ENCODE data around the gene CADM1.

Gene CADM1

DNA sequence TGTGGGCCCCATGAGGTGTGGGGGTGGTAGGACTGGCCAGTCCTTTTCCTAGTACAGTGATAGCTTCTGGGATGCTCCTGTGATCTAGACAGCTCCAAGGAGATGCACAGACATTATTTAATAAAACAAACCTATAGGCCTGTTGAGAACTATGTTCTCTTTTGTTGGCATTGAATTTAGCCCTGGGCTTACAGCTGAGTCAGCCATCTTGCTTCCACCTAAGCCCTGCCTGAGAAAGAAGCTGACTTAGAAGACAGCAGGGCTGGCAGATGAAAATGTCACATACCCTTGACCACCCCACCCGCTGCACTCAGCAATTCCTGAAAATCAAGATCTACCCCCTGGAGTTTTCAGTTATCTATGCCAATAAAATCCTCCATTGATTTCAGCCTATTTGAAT, 353.2 kb downstream of the CADM1 start:
- no peak for DNase-seq (ENCODE audit: low read depth in 2 of 2)

DNA sequence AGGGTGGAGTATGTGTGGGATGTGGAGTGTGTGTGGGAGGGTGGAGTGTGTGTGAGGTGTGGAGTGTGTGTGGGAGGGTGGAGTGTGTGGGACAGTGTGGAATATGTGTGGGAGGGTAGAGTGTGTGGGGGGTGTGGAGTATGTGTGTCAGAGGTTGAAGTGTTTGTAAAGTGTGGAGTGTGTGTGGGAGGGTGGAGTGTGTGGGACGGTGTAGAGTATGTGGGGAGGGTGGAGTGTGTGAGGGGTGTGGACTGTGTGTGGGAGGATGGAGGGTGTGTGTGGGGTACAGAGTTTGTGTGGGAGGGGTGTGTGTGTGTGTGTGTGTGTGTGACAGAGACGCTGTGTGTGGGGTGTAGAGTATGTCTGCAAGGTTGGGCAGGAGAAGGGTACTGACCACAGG, 355.5 kb downstream of the CADM1 start:
- no peak for DNase-seq (ENCODE audit: low read depth in 2 of 2)

DNA sequence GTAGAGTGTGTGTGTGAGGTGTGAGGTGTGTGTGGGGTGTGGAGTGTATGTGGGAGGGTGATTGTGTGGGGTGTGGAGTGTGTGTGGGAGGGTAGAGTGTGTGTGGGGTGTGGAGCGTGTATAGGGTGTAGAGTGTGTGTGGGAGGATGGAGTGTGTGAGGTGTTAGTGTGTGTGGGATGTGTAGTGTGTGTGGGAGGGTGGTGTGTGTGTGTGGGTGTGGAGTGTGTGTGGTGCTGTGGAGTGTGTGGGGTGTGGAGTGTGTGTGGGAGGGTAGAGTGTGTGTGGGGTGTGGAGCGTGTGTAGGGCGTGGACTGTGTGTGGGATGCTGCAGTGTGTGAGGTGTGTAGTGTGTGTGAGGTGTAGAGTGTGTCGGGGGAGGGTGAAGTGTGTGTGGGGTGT, 356.1 kb downstream of the CADM1 start:
- DNase-seq (ENCODE audit: low read depth in 2 of 2): no peak

DNA sequence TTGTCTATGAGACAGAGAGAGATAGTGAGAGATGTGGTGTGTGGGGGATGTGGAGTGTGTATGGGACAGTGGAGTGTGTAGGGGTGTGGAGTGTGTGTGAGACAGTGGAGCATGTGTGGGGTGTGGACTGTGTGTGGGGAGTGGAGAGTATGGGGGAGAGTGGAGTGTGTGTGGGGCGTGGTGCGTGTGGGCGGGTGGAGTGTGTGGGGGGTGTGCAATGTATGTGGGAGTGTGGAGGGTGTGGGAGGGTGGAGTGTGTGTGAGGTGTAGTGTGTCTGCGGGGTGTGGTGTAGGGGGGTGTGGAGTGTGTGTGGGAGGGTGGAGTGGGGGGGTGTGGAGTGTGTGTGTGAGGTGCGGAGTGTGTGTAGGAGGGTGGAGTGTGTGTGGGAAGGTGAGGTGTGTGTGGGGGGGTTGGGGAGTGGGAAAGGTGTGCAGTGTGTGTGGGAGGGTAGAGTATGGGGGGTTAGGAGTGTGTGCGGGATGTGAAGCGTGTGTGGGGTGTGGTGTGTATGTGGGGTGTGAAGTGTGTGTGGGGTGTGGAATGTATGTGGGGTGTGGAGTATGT, 356.9 kb downstream of the CADM1 start:
- DNase-seq (ENCODE audit: low read depth in 2 of 2): no peak

DNA sequence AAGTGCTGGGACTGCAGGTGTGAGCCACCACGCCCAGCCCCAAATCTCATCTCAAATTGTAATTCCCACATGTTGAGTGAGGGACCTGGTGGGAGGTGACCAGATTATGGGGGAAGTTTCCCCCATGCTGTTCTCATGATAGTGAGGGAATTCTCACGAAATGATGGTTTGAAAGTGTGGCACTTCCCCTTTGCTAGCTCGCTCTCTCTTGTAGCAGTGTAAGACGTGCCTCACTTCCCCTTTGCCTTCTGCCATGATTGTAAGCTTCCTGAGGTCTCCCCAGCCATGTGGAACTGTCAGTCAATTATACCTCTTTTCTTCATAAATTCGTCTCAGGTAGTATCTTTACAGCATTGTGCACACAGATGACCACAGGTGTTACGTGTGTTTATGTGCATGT, 357.8 kb downstream of the CADM1 start:
- DNase-seq (ENCODE audit: low read depth in 2 of 2): no peak

DNA sequence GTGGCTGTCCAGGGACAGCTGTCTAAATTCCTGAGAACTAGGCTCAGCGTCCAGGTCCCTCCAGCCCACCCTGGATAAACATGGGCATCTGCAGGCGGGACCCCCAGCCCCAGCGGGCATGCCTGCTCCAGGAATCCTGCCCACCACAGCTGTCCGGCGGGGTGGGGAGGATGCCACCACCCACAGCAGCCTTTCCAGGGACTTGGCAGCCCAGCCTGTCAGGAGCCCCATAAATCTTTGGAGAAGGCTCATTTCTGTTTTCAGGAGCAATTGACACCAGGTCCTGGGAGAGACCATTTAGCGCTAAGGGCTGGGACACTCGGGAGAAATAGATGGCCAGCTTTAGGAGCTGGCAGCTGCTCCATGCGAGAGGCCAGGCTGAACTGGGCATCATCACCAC, 358.9 kb downstream of the CADM1 start:
- DNase-seq (ENCODE audit: low read depth in 2 of 2): no peak

DNA sequence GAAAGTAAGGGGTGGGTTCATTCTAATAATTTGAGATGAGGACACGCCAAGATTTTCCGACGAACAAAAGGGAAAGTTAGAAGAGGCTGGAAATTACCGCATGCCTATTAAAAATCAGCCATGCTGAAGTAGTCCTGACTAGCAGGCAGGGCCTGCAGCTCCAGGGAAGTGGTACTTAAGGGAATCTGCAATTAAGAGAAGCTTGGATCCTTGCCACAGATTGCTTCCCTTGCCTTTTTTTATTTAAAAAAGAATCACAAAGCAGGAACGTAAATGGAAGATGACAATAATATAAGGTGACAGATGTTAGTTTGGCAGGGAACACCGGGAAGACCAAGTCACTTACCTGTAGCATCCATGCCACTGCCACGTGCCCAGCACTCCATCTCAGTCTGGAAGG, 359.3 kb downstream of the CADM1 start:
- no peak for DNase-seq (ENCODE audit: low read depth in 2 of 2)

DNA sequence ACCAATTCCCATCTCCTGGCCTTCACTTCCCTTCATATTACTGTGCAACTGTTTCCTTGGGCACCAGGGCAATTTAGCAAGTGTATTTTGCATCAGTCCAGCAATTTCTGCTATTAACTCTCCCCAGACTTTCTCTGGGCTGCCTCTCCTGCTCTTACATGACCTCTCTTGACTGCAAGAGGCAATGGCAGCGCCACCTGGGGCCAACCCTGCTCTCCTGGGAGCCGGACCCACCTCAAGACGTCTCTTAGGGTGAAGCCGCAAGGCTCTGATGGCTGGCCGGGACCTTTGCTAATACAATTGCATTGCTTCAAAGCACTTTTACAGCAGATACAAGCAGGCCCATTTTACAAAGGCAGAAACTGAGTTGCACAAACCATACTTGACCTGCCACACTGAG, 360.2 kb downstream of the CADM1 start:
- no peak for DNase-seq (ENCODE audit: low read depth in 2 of 2)

DNA sequence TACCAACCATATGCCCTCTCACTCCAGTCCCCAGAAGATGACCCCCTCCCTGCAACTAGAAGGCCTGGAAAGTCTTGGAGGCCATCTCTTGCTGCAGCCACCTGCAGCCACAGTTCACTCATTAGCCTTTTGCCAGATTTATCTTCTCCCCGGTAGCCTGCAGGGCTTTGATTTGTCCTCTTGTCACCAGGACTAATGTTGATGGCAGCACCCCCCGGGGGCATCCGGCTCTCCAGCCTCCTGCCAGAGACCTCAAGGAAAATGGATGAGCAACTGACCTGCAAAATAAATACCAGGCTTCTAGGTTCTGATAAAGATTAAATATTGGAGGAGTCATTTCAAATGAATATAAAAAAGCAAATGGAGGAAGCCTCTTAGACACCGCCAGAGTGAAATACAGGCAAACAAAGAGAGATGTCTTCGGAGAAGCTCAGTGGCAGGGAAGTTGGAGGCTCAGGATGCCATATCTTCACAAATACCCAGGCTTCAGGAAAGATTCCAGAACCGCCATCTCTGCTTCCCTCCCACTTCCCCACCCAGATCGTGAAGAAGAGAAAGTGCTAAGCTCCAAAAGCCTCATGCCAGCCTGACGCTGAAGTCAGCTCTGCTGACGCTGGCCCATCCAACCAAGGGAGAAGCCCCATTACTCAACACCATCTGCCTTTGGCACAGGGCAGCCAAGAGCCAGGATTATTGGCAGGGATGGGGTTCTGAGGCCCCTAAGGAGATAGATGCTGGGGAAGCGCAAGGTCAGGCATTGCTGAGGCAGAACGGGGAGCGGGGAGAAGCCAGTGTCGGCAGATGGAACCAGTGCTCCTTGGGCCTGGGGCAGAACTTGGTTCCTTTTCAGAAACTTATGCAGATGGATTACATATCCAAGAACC, 362.7 kb downstream of the CADM1 start:
- DNase-seq (ENCODE audit: low read depth in 2 of 2): no peak

DNA sequence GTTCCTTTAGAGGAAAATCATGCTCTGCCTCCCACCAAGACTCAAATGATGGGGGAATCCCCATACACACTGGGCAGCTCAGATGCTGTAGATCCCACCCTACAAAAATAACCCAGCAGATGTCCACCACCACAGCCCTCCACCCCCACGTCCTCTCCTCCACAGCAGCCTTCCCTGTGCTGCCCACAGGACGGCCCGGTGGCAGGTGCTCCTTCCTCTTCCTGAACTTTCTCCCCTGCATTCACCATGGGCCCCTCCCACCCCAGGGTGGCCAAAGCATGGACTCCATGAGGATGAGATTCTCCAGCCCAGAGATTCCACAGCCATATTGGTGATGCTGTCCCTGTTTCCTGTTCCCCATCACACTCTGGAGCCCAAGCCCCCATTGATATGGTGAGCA, 368.3 kb downstream of the CADM1 start:
- no peak for DNase-seq (ENCODE audit: low read depth in 2 of 2)

DNA sequence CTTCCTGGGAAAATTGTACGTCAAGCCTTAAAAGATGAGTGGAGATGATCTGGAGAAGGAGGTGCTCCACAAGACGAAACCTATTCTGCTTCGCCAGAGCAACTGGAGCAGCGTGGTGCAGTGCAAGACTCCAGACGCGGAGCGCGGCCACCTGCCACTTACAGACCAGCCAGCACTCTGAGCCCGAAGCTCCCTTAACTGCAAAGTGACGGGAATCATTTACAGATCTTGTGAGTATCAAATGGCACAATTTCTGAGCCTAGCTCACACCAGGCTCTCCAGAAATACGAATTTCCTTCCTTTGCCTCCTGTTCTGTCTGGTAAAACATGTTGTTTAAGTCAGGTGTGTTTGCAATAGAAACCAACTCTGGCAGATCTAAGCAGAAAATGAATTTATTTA, 369.3 kb downstream of the CADM1 start:
- DNase-seq (ENCODE audit: low read depth in 2 of 2): no peak

DNA sequence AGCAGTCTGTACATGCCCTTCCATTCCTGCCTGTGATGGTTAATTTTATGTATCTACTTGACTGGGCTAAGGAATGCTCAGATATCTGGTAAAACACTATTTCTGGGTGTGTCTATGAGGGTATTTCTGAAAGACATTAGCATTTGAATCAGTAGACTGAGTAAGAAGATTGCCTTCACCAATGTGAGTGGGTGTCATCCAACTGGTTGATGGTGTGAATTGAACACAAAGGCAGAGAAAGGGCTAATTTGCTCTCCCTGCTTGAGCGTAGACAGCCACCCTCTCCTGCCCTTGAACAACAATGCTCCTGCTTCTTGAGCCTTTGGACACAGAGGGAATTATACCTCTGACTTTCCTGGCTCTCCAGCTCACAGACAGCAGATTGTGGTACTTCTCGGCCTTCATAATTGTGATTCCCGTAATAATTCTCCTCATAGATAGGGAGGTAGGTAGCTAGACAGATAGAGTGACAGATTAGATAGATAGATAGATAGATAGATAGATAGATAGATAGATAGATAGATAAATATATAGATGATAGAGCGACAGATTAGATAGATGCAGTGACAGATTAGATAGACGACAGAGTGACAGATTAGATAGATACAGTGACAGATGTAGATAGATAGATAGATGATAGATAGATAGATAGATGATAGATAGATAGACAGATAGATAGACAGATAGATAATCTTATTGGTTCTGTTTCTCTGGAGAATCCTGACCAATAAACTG, 370.6 kb downstream of the CADM1 start:
- no peak for DNase-seq (ENCODE audit: low read depth in 2 of 2)

DNA sequence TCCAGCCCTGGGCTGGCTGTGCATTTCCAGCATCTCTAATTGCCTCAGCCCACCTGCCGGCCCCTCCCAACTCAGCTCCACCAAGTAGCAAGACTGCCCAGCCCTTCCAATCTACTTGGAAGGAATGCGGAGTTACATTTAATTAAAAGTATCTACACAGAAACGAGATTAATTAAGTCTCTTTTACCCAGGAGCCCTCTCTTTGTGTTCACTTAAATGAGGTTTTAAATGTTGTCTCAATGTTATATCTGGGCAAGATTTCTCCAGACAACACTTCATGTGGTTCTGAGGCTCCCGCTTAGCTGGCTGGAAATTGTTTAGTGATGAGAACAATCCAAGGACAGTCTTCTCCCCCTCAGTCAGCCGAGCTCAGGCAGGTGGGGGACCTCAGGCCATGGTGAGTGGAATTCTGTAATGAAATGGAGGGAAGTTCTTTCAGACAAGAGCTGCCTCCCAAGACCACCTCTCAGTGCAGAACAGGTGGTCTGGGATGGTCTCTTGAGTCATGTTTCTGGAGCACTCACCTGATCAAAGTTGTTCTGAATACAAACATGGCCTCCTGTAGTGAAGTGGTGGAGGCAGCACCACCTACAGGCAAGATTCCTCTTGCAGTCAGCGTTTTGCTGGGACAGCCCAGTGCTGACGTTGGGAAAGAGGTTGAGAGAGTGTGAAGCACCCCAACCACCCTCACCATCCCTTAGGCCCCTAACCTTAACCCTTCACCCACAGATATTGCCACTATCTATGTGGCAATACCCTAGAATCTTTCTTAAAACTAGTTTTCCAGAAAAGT, 371.6 kb downstream of the CADM1 start:
- no peak for DNase-seq (ENCODE audit: low read depth in 2 of 2)

DNA sequence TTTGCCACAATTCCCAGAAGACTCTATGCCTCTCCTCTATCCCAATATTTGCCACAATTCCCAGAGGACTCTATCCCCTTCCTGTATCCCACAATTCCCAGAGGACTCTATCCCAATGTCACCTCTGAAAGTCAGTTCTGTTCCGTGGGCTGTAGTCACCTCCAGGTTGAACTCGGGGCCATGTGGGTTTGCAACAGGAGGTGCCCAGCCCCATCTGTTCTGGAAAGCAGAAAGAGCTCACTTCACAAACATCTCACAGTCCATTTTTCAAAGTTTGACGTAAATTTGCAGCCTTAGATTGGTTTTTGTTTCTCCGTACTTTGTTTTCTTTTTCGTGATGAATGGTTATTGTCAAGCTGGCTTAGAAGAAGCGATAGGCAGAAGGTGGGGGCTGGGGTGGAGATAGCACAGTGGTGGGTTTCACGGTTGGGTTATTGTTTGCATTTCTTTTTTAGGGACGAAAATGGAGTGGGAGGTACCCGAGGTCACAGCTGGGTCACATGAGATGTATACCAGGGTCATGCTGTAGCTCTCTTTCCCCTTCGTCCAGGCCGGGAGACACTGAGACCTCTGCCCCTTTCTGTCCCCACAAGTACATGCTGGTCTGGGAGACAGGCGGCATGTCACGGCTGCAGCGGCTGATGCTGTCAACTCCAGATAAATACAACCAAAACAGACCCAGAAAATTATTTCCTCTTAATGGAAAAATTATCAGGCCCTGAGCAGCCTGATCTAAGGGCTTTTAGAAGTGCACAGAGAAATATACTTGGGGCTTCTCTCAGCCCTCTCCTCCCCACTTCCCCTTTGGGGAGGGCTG, 374.5 kb downstream of the CADM1 start:
- no peak for DNase-seq (ENCODE audit: low read depth in 2 of 2)

DNA sequence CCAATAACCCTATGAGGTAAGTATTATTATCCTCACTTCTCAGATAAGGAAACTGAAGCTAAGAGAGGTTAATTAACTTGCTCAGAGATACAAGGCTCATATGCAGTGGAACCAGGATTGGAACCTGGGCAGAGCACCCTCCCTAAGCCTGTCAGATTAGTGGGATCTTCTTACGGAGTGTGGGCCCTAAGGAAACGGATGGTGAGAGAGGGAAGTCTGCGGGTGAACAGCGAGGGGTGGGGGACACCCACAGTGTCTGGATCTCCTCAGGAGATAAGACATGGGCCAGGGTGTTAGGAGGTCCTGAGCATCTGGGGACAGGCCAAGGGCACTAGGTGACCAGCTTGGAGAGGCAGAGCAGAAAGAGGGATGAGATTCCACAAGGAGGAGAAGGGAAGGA, 376.0 kb downstream of the CADM1 start:
- no peak for DNase-seq (ENCODE audit: low read depth in 2 of 2)

DNA sequence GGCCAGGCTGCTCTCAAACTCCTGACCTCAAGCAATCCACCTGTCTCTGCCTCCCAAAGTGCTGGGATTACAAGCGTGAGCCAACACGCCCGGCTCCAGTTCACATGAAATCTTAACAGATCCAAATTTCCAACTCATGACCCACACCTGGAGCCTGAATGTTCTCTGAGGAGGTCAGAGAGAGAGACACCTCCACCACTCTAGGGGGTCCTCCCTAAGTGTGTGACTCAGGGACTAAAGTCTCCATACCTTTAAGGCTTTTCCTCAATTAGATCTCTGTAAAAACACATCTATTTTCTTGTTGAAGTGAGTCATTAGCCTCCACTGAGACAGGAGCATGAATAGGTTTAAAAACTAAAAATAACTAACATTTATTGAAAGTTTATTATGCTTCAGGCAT, 376.4 kb downstream of the CADM1 start:
- DNase-seq (ENCODE audit: low read depth in 2 of 2): no peak

DNA sequence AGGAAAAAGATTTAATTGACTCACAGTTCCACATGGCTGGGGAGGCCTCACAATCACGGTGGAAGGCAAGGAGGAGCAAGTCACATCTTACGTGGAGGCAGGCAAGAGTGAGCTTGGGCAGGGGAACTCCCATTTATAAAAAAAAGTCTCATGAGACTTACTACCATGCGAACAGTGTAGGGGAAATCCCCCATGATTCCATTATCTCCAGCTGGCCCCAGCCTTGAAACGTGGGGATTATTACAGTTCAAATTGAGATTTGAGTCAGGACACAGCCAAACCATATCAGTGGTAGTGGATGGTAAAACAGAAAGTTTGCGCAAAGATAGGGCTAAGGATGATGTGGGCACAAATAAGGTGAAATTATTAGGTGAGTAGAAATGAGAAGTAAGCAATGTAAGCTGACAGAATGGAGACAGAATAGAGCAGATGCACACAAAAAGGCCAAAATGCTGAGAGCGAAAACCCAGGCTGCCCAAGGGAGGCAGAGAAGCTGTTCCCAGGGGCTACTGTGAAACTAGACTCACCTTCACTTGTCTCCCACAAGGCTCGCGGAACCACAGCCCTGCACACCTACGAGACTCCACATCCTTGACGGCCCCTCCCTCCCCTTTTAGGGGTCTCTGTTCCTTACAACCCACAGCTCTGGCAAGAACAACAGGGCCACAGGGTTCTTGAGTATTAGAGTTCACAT, 377.6 kb downstream of the CADM1 start:
- DNase-seq (ENCODE audit: low read depth in 2 of 2): no peak

DNA sequence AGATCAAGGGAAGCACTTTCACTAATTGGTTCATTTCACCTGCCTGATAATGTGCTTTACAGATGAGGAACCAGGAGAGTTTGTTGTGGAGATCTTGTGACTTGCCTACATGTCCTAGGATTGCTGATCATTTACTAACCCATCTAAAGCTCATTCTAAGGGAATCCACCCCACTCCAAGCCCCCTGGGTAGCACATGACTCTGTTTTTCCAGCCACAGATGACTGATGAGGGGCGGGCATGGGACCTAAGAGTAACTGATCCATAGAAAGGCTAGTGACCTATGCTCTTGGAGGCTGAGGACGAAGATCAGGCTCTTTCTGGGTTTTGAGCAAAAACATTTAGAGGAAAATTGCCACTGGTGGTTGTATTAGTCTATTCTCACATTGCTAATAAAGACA, 378.1 kb downstream of the CADM1 start:
- DNase-seq (ENCODE audit: low read depth in 2 of 2): no peak

DNA sequence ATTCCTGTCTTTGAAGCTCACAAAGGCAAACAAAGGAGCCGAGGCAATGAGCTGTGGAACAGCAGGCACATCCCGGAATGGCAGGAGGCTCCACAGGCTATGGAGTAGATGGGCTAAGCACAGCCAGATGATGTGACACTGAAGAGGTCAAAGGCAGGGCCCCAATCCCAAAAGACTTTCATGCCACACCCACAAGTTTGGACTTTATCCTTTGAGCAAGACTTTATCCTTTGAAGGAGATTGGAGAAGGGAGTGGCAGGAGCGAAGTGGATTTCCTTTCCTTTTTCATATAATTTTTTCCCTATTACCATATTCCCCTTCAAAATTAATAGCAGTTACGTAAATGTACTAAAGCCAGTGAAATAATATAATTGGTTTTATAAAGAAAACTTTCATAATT, 379.4 kb downstream of the CADM1 start:
- no peak for DNase-seq (ENCODE audit: low read depth in 2 of 2)

DNA sequence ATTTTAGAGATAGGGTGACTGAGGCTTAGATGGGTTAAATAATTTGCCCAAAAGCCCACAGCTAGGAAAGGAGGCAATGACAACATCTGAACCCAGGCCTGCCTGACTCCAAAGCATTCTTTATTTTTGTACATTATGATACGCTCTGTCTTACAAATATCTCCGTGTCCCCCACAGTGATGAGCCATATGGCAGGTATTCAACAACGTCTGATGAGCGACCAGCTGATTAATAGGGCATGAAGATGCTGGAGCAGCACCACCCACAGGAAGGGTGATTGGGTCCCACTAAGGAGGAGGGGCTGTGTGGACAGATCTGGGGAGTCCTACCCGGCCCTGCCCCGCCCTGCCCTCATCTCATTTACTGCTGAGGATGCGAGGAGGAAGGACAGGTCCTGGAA, 380.6 kb downstream of the CADM1 start:
- no peak for DNase-seq (ENCODE audit: low read depth in 2 of 2)

DNA sequence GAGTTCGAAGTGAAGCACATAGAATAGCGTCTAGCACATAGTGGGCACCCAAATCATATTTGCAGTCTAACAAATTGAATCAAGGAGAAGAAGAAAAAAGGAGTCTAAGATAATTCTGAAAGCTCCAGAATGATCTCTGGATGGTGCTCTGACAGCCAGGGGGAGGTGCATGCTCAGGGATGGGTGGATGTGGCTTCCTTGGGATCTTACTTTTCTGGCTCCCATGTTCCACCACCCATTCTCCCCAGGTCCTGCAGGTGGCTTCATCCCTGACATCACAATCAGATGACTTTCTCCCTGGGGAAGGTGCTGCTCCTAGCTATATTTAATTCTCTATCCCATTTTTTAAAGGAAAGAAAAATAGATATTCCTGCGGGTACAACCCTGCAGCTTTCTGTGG, 381.9 kb downstream of the CADM1 start:
- DNase-seq (ENCODE audit: low read depth in 2 of 2): no peak

Data from stimulated activated CD8-positive, alpha-beta memory T cell treated with anti-CD3 and anti-CD28 coated beads, Interleukin-2, amount 100 ng/mL, for 1 hour (primary cell).